Lower leg skin (tissue), 4 donors: ENCODE data around the gene IGLL5. TPM values are rescaled to one million over a fixed set of nuclear protein-coding genes. Genes with fewer than 3 reads are reported as not detected.

Experiments
- DNase-seq, 2 donors: peaks; one replicate each; pipeline ENCODE4 v3.0.0-alpha.2; 2019; ENCODE audit warnings: low spot score in 2 of 2
- H3K4me3 ChIP-seq: fragments of 200-600 bp; sonication (generic); 2 replicates; pipeline ENCODE4 v1.5.1; 2017; ENCODE audit warnings: mild to moderate bottlenecking, low read depth; ENCODE audit not compliant: poor library complexity, severe bottlenecking
- POLR2A ChIP-seq, 2 donors: fragments of 450-650 bp; IDR thresholded peaks; one replicate each; pipeline ENCODE4 v1.6.1; 2016 to 2017; ENCODE audit warnings: antibody characterized with exemption in 2 of 2, mild to moderate bottlenecking in 1 of 2, moderate library complexity in 1 of 2
- WGBS, 2 donors: methylation state at CpG; one replicate each; pipeline ENCODE4 v1.1.5; 2018; 5-methylcytosine and 5-hydroxymethylcytosine counted together
- intact Hi-C: fragments of 100-400 bp; cut with DNase I; formaldehyde crosslinking; loops from one replicate; pipeline ENCODE4 v1.15.0; 2023; ENCODE audit warnings: low total_unique reads
- total RNA-seq, 4 donors: library from RNA; depleted of rRNA; stranded (reverse); fragments of >200 nt; gene quantifications; one replicate each; pipeline ENCODE4 v1.1.0, GENCODE V29; 2016
- TF ChIP-seq, protein P1 (sequence below), 3 donors: fragments of 450-650 bp; IDR thresholded peaks; one replicate each; pipeline ENCODE4 v1.5.1; 2016; ENCODE audit warnings: antibody characterized with exemption in 3 of 3, mild to moderate bottlenecking in 3 of 3, moderate library complexity in 2 of 3

IGLL5 gene
- total RNA-seq, 4 donors from 2014 or later = not detected

DNA sequence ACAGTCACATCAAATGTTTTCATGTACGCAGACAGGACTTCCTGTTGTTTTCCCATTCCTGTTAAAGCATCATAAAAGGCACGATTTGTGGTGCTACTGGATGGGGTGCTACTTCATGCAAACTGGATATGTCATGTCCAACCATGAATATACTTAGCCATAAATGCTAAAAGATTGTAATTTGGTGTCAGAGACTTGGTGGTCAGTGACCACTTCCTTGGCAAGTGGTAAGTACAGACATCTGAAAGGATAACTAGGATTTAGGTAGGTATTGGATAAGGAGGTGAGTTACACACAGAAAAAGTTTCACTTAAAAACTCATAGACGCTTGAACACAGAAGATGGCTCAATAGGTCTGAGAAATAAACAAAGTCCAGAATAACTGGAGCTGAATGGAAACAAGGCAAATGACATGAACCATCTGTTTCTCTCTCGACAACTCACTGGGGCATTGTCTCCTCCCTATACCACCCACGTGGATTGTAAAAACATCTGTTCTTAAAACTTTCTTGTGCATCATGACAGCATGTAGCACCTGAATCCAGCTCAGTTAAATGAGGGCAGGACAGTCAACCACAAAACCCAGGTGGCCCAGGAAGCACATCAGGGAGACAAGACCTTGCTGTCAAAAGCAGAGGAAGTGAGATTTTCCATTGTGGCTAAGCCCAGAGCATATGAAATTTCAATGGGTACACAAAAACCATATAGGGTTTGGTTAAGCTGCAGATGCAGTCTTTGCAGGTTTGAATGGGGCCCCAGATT lies 22.1 kb upstream of the IGLL5 start:
- 48 to 54% methylated on average over 5 of the region's 5 CpGs for WGBS, 2 donors
- no peak for DNase-seq
- TF ChIP-seq POLR2A (IDR thresholded peaks at IDR 0.05) = no peak
- TF ChIP-seq, protein P1, sequence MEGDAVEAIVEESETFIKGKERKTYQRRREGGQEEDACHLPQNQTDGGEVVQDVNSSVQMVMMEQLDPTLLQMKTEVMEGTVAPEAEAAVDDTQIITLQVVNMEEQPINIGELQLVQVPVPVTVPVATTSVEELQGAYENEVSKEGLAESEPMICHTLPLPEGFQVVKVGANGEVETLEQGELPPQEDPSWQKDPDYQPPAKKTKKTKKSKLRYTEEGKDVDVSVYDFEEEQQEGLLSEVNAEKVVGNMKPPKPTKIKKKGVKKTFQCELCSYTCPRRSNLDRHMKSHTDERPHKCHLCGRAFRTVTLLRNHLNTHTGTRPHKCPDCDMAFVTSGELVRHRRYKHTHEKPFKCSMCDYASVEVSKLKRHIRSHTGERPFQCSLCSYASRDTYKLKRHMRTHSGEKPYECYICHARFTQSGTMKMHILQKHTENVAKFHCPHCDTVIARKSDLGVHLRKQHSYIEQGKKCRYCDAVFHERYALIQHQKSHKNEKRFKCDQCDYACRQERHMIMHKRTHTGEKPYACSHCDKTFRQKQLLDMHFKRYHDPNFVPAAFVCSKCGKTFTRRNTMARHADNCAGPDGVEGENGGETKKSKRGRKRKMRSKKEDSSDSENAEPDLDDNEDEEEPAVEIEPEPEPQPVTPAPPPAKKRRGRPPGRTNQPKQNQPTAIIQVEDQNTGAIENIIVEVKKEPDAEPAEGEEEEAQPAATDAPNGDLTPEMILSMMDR (IDR thresholded peaks at IDR 0.05) = no peak
- H3K4me3 ChIP-seq = no peak overlapping the region
- intact Hi-C loops = no loop called here

DNA sequence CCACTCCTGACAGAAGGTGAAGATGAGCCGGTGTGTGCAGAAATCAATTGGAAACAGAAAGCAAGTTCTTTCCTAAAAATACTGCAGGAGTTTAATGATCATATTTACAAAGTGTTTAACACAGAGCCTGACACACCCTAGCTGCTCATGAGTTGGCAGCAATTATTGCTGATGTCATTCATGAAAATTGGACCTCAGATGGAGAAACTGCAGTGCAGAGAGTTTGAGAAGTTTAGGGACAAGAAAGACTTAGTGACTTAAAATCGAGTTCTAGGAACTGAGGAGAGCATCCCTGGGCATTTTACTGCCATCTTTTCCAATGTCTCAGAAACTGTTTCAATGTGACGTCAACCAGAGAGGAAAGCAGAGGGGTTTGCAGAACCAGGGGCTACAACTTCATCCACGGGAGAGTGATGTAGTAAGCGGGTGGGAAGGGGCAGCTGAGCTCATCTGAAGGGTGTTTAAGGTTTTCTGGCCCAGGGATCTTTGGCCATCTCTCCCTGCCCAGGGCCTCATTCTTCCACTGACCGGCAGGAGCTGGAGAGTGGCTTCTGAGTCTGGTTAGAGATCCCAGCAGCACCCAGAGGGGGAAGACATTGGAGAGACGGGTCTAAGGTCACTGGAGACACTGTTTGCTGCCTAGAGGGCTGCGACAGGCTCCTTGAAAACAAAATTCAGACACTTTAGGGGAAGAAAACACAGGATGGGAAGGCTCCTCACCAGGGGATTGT lies 21.1 kb upstream of the IGLL5 start:
- intact Hi-C loops = no loop called here
- 55 to 56% methylated on average over 8 of the region's 8 CpGs for WGBS, 2 donors
- no peak for DNase-seq
- H3K4me3 ChIP-seq = no peak overlapping the region
- TF ChIP-seq, protein P1 (IDR thresholded peaks at IDR 0.05) = no peak
- no peak for TF ChIP-seq POLR2A (IDR thresholded peaks at IDR 0.05)

DNA sequence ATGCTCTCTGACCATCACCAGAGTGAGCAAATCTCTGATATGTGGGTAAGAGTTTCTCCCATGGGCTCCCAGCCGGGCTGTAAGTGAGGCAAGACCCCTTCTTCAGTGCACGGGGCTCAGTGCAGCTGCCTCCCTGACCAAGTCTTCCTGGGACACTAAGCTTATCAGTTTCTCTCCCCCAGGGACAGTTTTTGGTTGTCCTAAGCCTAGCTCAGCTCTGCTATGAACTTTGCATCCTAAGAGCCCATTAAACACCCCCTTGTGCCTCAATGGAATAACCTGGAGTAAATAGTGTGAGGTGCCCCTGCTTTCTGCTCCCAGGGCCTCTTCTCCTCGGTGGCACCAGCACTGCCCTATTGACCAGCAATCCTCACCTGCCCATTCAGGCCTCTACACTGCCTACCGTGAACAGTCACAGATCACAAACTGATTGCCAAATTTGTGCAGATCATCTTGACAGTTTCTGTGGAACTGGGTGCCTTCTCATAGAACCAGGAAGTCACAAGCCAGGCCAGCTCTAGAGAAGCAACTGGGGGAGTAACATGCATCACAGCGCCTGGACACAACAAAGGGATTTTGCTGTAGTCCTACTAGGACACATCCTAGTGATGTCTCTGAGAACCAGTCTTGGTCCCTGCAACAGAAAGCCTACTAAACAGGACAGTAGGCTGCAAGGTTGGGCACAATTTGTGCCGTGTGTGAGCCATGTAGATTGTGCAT lies 19.5 kb upstream of the IGLL5 start:
- intact Hi-C loops = no loop called here
- H3K4me3 ChIP-seq = no peak overlapping the region
- TF ChIP-seq POLR2A (IDR thresholded peaks at IDR 0.05) = no peak
- TF ChIP-seq, protein P1 (IDR thresholded peaks at IDR 0.05) = no peak
- peak in 1 of 2 donors; percentile 7 for DNase-seq
- 84 to 91% methylated on average over 5 to 6 of the region's 6 CpGs for WGBS, 2 donors

DNA sequence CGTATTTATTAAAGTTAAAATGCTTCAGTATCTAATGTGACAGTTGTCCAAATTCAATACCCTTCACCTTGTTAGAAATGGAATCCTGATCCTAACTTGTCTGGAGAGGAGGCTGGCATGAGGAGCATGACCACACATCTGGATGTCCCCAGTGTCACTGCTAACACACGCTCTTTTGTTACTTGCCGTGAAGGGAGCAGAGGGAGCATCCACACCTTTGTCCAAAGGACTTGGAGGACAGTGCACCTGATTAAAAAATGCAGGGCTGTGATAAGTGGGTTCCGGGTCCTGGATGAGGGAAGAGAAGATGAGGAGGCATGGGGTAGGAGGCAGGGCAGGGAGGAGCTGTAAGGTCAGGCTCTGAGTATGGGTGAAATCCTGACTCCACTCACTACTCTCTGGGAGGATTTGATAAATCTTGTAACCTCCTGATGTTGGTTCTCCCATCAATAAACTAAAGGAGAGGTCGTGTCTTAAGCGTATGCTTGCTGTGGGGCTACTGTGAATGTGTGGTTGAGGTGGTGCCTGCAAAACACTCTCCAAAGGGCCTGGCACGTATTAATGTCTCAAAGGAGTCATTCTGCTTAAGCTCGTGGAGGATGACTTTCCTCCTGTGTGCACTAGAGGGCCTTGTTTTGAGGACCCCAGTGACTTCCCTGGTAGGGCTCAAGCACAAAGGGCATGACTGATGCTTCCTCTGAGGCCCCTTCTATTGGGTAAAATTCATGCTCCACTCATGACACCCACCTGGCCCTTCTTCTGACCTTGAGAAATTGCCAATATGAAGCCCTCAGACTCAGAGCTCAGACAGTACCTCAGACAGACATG lies 16.8 kb upstream of the IGLL5 start:
- WGBS, 2 donors = 62 to 66% methylated on average over 8 of the region's 8 CpGs
- DNase-seq = no peak
- intact Hi-C loops = no loop called here
- TF ChIP-seq POLR2A (IDR thresholded peaks at IDR 0.05) = no peak
- TF ChIP-seq, protein P1 (IDR thresholded peaks at IDR 0.05) = no peak
- H3K4me3 ChIP-seq = no peak overlapping the region

DNA sequence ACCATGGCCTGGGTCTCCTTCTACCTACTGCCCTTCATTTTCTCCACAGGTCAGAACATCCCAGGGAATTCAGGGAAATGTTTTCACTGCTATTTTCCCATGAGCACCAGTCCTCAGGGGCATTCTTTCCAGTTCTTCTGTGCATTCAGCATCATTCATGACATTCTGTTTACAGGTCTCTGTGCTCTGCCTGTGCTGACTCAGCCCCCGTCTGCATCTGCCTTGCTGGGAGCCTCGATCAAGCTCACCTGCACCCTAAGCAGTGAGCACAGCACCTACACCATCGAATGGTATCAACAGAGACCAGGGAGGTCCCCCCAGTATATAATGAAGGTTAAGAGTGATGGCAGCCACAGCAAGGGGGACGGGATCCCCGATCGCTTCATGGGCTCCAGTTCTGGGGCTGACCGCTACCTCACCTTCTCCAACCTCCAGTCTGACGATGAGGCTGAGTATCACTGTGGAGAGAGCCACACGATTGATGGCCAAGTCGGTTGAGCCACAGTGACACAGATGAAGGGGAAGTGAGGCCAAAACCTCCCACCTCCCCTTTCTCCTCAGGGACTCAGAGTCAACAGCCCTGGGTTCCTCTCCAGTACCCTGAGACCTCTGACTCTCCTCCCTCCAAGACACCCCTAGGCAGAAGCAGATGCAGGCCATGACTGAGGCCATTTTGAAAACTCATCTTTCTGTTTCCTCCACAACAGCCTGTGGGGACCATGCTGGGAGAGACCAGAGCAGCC lies 15.9 kb upstream of the IGLL5 start:
- WGBS, 2 donors = 80 to 92% methylated on average over 10 of the region's 10 CpGs
- H3K4me3 ChIP-seq = no peak overlapping the region
- intact Hi-C loops = no loop called here
- TF ChIP-seq, protein P1 (IDR thresholded peaks at IDR 0.05) = no peak
- TF ChIP-seq POLR2A (IDR thresholded peaks at IDR 0.05) = no peak
- DNase-seq = peak in 1 of 2 donors; percentile 59
